HPDE6-E6E7 (cell line): ENCODE measurements around the gene MTR.

Experiments used
- DNase-seq: peaks from one replicate; pipeline ENCODE4 v3.0.0; 2011; ENCODE audit warnings: missing footprints; ENCODE audit errors: extremely low spot score

The MTR gene

DNA sequence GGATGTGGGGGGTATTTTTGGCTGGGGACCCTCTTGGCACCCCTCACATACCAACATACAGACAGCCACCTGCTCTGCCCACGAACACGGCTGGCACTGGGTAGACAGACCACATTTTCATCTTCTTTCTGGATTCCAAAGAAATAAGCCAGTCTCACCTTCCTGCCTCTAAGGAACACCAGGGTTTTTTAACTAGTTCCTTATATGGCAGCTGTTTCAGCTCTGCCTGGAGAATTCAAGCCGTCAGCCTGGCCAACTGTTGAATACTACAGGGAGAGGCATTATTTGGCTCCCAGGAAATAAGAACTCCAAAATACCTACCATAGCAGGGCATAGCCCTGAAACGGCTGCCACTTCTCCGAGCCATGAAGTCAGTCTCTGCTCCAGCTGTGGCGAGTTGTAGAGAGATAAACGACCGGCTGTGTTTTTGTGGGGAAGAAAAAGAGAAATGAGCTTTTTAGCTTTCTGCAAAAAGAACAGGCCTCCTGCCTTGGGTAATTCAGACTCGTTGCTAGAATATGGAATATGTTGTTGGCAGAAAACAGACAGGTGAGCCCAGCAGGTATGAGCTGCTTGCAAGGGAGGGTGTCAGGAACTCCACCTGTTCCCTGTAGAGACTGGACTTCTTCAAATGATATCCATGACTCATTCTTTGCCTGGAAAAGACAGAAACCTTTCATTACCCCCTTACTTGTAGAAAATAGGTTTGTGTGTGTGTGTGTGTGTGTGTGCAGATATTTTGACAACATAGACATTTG is 157.3 kb downstream of the MTR start:
- no peak for DNase-seq

DNA sequence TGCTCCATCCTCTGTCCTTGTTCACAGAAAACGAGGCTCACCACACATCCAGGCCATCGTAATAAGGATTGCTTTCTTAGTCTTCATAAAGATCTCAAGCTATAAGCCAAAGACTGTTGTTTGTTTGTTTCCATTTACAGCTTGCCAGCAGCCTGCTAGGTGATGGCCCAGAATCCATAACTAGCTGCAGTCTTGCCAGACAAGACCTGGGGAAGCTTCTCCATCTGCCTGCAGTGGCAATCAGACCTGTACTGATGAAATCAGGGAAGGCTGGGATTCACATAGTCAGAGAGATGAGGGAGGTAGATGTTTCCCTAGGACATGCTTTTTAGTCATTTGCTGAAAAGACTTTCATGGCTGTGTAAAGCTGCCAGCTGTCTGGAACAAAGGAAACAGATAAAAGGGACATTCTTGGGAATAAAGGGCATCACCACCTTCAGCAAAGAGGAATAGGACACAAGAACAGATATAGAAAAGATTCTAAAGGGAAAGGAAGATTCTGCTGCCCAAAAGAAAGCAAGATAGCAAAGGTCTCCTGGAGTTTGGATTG is 158.1 kb downstream of the MTR start:
- DNase-seq = no peak
